ENCODE data around the gene CD3G.
"Not testable (repeated sequence)": the region's sequence is repeated elsewhere in the genome, so short reads cannot be mapped to it uniquely, and the experiment has no call there.

Gene CD3G

DNA sequence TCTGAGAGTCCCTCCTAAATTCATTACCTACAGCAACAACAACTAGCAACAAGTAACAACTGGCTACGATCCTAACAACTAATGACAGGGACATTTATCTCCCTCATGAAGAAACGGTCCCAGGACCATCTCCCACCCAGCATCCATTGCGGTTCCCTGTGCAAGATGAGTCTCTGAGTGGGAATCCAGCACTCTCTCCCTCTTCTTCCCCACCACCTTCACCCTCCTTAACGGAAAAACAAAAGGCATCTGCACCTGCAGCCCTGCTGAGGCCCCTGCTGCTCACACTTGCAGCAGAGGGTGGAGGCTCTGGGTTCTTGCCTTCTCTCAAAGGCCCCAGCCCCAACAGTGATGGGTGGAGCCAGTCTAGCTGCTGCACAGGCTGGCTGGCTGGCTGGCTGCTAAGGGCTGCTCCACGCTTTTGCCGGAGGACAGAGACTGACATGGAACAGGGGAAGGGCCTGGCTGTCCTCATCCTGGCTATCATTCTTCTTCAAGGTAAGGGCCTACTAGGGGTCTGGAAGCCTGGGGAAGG is at the start of gene CD3G:
Gene CD3G (plus strand): TSS at position 364 of the 535 bp plus-strand sequence. CDS start 80 bp downstream, at position 444.
- Histone ChIP-seq H3K27me3 (ENCODE audit: control insufficient read depth, insufficient read depth, low read length) (peaks cover 4% of the 10 kb centered on the region), H3K9ac (ENCODE audit: low read depth, low read length) (no peak within 1 kb of the TSS), H3K4me1 (ENCODE audit: control insufficient read depth, insufficient read depth, low read length) (peaks cover 10% of the 10 kb centered on the region), H3K36me3 (ENCODE audit: control insufficient read depth, insufficient read depth, low read length) (no peaks in the 10 kb centered on the region), H3K4me3 (ENCODE audit: low read depth, low read length) (no peak within 1 kb of the TSS), H3K9me3 (ENCODE audit: control insufficient read depth, insufficient read depth, low read length) (no peaks in the 10 kb centered on the region)

DNA sequence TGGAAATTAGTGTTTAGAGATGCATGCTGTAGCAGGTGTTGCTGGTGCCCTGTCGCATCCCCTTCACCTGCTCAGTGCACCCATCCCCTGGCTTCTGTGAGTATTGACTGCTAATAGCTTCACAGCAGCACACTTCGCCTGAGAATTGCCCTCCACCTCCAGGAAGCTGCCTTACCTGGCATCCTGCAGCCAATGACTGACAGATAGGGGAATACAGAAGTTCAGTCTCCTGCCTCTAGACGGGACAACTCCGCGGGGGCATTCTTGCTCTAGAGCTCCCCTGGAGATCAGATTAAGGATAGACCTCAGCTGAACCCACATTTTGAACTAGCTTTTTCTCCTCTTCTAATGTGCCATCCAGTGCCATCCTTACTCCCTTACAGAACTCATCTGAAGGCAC is 48.9 kb upstream of the CD3G start:
- Histone ChIP-seq H3K4me1 (ENCODE audit: control insufficient read depth, insufficient read depth, low read length) (no peaks in the 10 kb centered on the region), H3K9ac (ENCODE audit: low read depth, low read length) (no peak overlapping the region), H3K27me3 (ENCODE audit: control insufficient read depth, insufficient read depth, low read length) (no peaks in the 10 kb centered on the region), H3K36me3 (ENCODE audit: control insufficient read depth, insufficient read depth, low read length) (no peaks in the 10 kb centered on the region), H3K4me3 (ENCODE audit: low read depth, low read length) (no peak overlapping the region), H3K9me3 (ENCODE audit: control insufficient read depth, insufficient read depth, low read length) (no peaks in the 10 kb centered on the region)

DNA sequence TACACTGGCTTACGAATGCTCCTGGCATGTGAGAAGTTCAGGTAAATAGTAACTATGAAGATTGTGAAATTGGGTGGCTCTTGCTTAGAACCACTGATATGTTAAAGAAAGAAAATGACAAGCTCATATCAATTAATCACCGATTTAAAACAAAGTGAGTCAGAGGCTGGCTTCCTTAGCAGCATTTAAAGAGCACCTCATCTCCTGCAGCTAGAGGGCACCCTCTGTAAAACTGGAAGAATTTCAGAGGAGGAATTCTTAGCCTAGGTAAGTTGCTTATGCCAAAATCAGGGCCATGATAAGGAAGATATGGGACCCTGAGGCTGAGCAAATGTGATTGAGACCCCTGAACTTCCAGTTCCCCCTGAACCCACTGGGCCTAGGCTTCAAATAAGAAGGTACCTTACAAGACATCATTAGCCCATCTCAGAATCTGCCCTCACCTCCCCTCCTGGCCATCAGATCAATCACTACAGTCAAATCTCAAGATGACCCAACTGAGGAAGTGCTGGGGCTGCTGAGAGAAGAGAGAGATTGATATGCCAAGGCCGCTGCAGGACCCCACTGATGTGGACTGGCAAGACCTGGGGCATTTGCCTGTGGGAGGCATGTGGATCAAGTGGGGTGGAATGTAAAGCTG is 48.2 kb upstream of the CD3G start:
- Histone ChIP-seq H3K9ac (ENCODE audit: low read depth, low read length) (no peak overlapping the region), H3K36me3 (ENCODE audit: control insufficient read depth, insufficient read depth, low read length) (no peaks in the 10 kb centered on the region), H3K27me3 (ENCODE audit: control insufficient read depth, insufficient read depth, low read length) (no peaks in the 10 kb centered on the region), H3K4me1 (ENCODE audit: control insufficient read depth, insufficient read depth, low read length) (no peaks in the 10 kb centered on the region), H3K4me3 (ENCODE audit: low read depth, low read length) (no peak overlapping the region), H3K9me3 (ENCODE audit: control insufficient read depth, insufficient read depth, low read length) (no peaks in the 10 kb centered on the region)

DNA sequence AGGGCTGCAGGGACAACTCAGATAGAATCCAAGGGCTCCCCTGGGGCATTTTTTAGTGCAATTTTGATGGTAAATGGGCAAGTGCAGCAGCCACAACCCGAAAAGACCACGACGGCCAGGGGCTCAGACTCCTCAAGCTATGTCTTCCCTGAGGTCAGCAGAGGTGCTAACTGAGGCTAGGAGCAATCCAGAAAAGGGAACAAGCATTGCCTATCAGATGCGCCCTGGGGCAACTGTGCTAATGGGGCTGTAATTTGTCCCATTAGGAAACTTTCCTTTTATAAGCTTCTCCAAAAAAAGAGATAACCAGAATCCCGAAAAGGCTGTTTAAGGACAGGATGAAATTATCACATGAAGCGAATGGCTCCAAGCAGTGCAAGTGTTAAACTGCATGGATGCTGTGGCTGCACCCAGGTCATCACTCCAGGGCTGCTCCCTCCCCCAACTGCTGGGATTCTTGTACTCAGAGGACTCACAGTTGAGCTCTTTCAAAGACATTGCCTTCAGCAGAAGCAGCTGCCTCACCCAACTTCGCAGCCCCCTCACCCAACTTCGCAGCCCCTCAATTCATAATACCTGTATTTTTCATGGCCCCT is 42.4 kb upstream of the CD3G start:
- peaks cover 3% of the 10 kb centered on the region for H3K4me1 ChIP-seq (ENCODE audit: control insufficient read depth, insufficient read depth, low read length)
- no peaks in the 10 kb centered on the region for H3K27me3 ChIP-seq (ENCODE audit: control insufficient read depth, insufficient read depth, low read length)

DNA sequence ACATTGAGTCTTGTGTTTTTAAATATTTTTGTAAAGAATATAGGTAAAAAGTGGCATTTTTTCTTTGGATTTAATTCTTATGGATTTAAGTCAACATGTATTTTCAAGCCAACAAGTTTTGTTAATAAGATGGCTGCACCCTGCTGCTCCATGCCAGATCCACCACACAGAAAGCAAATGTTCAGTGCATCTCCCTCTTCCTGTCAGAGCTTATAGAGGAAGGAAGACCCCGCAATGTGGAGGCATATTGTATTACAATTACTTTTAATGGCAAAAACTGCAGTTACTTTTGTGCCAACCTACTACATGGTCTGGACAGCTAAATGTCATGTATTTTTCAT is 39.9 kb upstream of the CD3G start:
- Histone ChIP-seq H3K4me3 (ENCODE audit: low read depth, low read length) (no peak overlapping the region), H3K4me1 (ENCODE audit: control insufficient read depth, insufficient read depth, low read length) (peaks cover 3% of the 10 kb centered on the region), H3K27me3 (ENCODE audit: control insufficient read depth, insufficient read depth, low read length) (peaks cover 2% of the 10 kb centered on the region), H3K9ac (ENCODE audit: low read depth, low read length) (no peak overlapping the region), H3K9me3 (ENCODE audit: control insufficient read depth, insufficient read depth, low read length) (no peaks in the 10 kb centered on the region), H3K36me3 (ENCODE audit: control insufficient read depth, insufficient read depth, low read length) (no peaks in the 10 kb centered on the region)

More for the DNA sequence above, 42.4 kb upstream of the CD3G start:
- H3K9me3 ChIP-seq (ENCODE audit: control insufficient read depth, insufficient read depth, low read length), result no peaks in the 10 kb centered on the region
- H3K4me3 ChIP-seq (ENCODE audit: low read depth, low read length), result no peak overlapping the region
- H3K36me3 ChIP-seq (ENCODE audit: control insufficient read depth, insufficient read depth, low read length), result no peaks in the 10 kb centered on the region
- H3K9ac ChIP-seq (ENCODE audit: low read depth, low read length), result no peak overlapping the region

DNA sequence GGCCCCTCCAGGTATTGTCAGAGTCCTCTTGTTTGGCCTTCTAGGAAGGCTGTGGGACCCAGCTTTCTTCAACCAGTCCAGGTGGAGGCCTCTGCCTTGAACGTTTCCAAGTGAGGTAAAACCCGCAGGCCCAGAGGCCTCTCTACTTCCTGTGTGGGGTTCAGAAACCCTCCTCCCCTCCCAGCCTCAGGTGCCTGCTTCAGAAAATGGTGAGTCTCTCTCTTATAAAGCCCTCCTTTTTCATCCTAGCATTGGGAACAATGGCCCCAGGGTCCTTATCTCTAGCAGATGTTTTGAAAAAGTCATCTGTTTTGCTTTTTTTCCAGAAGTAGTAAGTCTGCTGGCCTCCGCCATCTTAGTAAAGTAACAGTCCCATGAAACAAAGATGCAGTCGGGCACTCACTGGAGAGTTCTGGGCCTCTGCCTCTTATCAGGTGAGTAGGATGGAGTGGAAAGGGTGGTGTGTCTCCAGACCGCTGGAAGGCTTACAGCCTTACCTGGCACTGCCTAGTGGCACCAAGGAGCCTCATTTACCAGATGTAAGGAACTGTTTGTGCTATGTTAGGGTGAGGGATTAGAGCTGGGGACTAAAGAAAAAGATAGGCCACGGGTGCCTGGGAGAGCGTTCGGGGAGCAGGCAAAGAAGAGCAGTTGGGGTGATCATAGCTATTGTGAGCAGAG is 39.4 kb upstream of the CD3G start, which contains the start of gene CD3E:
Gene CD3E (plus strand): TSS at position 163 of the 681 bp plus-strand sequence. CDS start 223 bp downstream, at position 386.
- H3K36me3 ChIP-seq (ENCODE audit: control insufficient read depth, insufficient read depth, low read length), result no peaks in the 10 kb centered on the region
- peaks cover 3% of the 10 kb centered on the region for H3K4me1 ChIP-seq (ENCODE audit: control insufficient read depth, insufficient read depth, low read length)
- peaks cover 2% of the 10 kb centered on the region for H3K27me3 ChIP-seq (ENCODE audit: control insufficient read depth, insufficient read depth, low read length)
- H3K9ac ChIP-seq (ENCODE audit: low read depth, low read length), result no peak within 1 kb of the TSS
- H3K4me3 ChIP-seq (ENCODE audit: low read depth, low read length), result no peak within 1 kb of the TSS
- no peaks in the 10 kb centered on the region for H3K9me3 ChIP-seq (ENCODE audit: control insufficient read depth, insufficient read depth, low read length)

DNA sequence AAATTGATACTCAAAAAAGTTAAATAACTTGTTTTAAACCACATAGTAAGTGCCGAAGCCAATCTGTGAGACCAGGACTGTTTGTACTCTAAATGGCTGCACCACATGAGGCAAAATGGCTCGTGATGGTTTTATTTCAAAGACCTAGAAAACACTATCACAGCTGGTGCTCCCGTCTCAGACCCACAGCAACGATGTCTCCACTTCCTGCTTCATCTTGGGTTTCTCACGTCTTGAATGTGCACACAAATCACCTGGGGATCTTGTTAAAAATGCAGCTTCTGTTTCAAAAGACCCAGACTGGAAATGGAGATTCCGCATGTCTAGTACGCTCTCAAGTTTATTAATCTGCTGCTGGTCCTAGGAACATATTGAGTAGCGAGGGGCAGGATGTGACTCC is 38.4 kb upstream of the CD3G start:
- no peak overlapping the region for H3K4me3 ChIP-seq (ENCODE audit: low read depth, low read length)
- no peaks in the 10 kb centered on the region for H3K36me3 ChIP-seq (ENCODE audit: control insufficient read depth, insufficient read depth, low read length)
- H3K9me3 ChIP-seq (ENCODE audit: control insufficient read depth, insufficient read depth, low read length), result no peaks in the 10 kb centered on the region
- H3K27me3 ChIP-seq (ENCODE audit: control insufficient read depth, insufficient read depth, low read length), result peaks cover 2% of the 10 kb centered on the region
- H3K4me1 ChIP-seq (ENCODE audit: control insufficient read depth, insufficient read depth, low read length), result peaks cover 3% of the 10 kb centered on the region
- no peak overlapping the region for H3K9ac ChIP-seq (ENCODE audit: low read depth, low read length)

DNA sequence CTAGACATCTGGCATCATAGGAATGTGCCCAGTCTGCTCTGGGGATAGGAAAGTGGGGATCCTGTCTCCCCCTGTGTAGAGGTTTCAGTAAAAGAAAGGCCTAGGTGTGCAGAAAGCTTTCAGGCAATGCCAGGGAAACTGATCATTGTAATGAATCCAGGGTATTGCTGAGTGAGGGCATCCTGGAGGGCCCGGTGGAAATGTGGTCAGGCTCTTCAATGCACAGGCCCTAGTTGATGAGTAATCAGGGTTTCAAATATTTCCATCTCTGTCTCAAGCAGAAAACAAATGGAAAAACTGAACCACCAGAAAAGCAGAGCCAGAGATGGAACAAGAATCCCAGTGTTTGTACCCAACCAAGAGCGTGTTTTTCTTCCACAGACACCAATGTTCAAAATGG is 37.6 kb upstream of the CD3G start:
- H3K36me3 ChIP-seq (ENCODE audit: control insufficient read depth, insufficient read depth, low read length), result no peaks in the 10 kb centered on the region
- H3K27me3 ChIP-seq (ENCODE audit: control insufficient read depth, insufficient read depth, low read length), result peaks cover 2% of the 10 kb centered on the region
- H3K4me3 ChIP-seq (ENCODE audit: low read depth, low read length), result no peak overlapping the region
- H3K4me1 ChIP-seq (ENCODE audit: control insufficient read depth, insufficient read depth, low read length), result peaks cover 3% of the 10 kb centered on the region
- H3K9ac ChIP-seq (ENCODE audit: low read depth, low read length), result no peak overlapping the region
- H3K9me3 ChIP-seq (ENCODE audit: control insufficient read depth, insufficient read depth, low read length), result no peaks in the 10 kb centered on the region

DNA sequence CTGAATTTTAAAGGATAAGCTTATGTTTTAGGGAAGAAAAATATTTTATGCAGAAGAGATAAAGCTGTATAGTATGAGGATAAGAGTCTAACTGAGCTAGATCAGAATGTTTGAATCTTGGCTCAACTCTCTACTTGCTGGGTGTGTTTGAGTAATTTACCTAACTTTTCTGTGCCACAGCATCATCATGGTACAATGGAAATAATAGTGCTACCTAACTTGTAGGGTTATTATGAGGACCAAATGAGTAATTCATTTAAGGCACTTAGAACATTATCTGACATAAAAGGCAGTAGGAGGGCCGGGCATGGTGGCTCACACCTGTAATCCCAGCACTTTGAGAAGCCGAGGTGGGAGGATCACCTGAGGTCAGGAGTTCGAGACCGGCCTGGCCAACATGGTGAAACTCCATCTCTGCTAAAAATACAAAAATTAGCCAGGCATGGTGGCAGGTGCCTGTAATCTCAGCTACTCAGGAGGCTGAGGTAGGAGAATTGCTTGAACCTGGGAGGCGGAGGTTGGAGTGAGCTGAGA is 35.1 kb upstream of the CD3G start:
- not testable (repeated sequence) for H3K27me3 ChIP-seq (ENCODE audit: control insufficient read depth, insufficient read depth, low read length); H3K9me3 ChIP-seq (ENCODE audit: control insufficient read depth, insufficient read depth, low read length); H3K36me3 ChIP-seq (ENCODE audit: control insufficient read depth, insufficient read depth, low read length); H3K4me1 ChIP-seq (ENCODE audit: control insufficient read depth, insufficient read depth, low read length); H3K9ac ChIP-seq (ENCODE audit: low read depth, low read length); H3K4me3 ChIP-seq (ENCODE audit: low read depth, low read length)

DNA sequence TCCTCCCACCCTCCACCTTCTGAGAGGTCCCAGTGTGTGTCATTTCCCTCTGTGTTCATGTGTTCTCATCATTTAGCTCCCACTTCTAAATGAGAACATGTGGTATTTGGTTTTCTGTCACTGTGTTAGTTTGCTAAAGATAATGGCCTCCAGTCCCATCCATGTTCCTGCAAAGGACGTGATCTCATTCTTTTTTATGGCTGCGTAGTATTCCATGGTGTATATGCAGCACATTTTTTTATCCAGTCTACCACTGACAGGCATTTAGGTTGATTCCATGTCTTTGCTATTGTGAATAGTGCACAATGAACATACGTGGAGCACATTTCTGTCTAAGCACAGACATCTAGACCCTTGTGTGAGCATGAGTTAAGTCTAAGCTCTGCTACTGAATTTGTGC is 33.9 kb upstream of the CD3G start:
- no peaks in the 10 kb centered on the region for H3K9me3 ChIP-seq (ENCODE audit: control insufficient read depth, insufficient read depth, low read length)
- no peaks in the 10 kb centered on the region for H3K36me3 ChIP-seq (ENCODE audit: control insufficient read depth, insufficient read depth, low read length)
- peaks cover 9% of the 10 kb centered on the region for H3K27me3 ChIP-seq (ENCODE audit: control insufficient read depth, insufficient read depth, low read length)
- no peak overlapping the region for H3K9ac ChIP-seq (ENCODE audit: low read depth, low read length)
- no peak overlapping the region for H3K4me3 ChIP-seq (ENCODE audit: low read depth, low read length)
- peaks cover 3% of the 10 kb centered on the region for H3K4me1 ChIP-seq (ENCODE audit: control insufficient read depth, insufficient read depth, low read length)

DNA sequence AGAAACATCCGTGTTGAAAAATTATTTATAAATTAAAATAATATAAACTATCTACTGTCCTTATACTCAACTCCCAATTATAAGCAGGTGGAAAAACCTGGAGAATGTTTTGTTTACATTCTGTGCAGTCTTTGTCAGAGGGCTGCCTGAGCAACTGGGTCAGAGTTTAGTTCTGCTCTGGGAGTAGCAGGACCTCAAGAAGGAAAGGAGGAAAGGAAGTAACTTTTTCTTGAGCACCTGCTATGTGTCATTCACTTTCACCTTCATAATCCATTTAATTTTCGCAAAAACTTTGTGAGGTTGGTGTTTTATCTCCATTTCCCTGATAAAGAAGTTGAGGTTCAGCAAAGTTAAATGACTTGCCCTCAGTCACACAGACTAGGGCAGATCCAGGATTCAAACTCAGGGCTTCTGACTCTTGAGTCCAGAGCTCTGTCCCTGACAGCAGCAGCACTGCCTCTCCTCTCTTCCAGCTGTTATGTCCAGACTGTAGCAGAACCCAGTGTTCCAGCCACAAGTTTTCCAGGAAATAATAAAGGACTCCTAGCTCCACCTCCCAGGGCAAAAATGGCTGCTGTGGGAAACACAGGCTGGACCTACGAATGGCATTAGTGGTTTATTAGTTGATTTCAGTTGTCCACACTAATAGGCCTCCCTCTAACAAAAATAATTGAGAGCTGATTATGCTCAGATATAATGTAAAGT is 33.2 kb upstream of the CD3G start:
- H3K36me3 ChIP-seq (ENCODE audit: control insufficient read depth, insufficient read depth, low read length), result no peaks in the 10 kb centered on the region
- peaks cover 3% of the 10 kb centered on the region for H3K4me1 ChIP-seq (ENCODE audit: control insufficient read depth, insufficient read depth, low read length)
- H3K4me3 ChIP-seq (ENCODE audit: low read depth, low read length), result no peak overlapping the region
- H3K9me3 ChIP-seq (ENCODE audit: control insufficient read depth, insufficient read depth, low read length), result no peaks in the 10 kb centered on the region
- H3K9ac ChIP-seq (ENCODE audit: low read depth, low read length), result no peak overlapping the region
- H3K27me3 ChIP-seq (ENCODE audit: control insufficient read depth, insufficient read depth, low read length), result peaks cover 9% of the 10 kb centered on the region
